Measurements from ENCODE around the gene OR4X1. TPM values are rescaled to one million over a fixed set of nuclear protein-coding genes. Genes with fewer than 3 reads are reported as not detected.

OR4X1 gene
- not detected in 2 replicates for total RNA-seq (2013; cell fraction: nucleolus; rRNA removed)
- total RNA-seq (2014; rRNA removed): not detected in 2 replicates
- total RNA-seq (2014; rRNA removed; fragmentation: Illumina TruSeq; extraction: Trizol): not detected in 2 replicates
- not detected in 2 replicates for total RNA-seq (2021)
- polyA plus RNA-seq (2011; ENCODE audit: low read depth): not detected
- polyA plus RNA-seq (2011; rRNA removed): not detected in 2 replicates
- polyA plus RNA-seq (2011; cell fraction: cytosol; rRNA removed): not detected in 2 replicates
- polyA plus RNA-seq (2011; cell fraction: nucleus; rRNA removed): not detected in 2 replicates
- polyA plus RNA-seq (2012): not detected in 2 replicates
- not detected in 2 replicates for polyA plus RNA-seq (2014; fragmentation: Illumina TruSeq; extraction: Trizol)
- not detected for polyA plus RNA-seq (2014; fragmentation: Nextera tagmentation; extraction: Ambion mirVana)
- not detected in 2 replicates for polyA plus RNA-seq (2014; rRNA removed)
- not detected for polyA plus RNA-seq (2016; fragmentation: Nextera tagmentation; extraction: Ambion mirVana)
- polyA minus RNA-seq (2011; rRNA and poly(A)+ RNA removed): not detected in 2 replicates
- not detected in 2 replicates for polyA minus RNA-seq (2011; cell fraction: cytosol; rRNA and poly(A)+ RNA removed)
- polyA minus RNA-seq (2011; cell fraction: nucleus; rRNA and poly(A)+ RNA removed): not detected in 2 replicates
- Bru-seq, nascent RNA: not detected
- not detected for BruChase-seq, experiment 1, labeled RNA remaining after a 6-hour chase
- BruChase-seq, experiment 2, labeled RNA remaining after a 2-hour chase: not detected
- long read RNA-seq, experiment 1: 0 reads
- long read RNA-seq, experiment 2: 0 reads

GRCh38 chr11:48263423-48263911 is at the start of gene OR4X1:
Gene OR4X1 (plus strand): TSS chr11:48263861. CDS start chr11:48263861, 0 bp downstream.
- H3K36me3 ChIP-seq (ENCODE audit: control insufficient read depth in 2 of 2, insufficient read depth in 2 of 2, low read length in 1 of 2): no peaks in the 10 kb centered on the region
- intact Hi-C loops (cut with micrococcal nuclease; ENCODE audit: unreplicated experiment) (no loop called here), in situ Hi-C loops (cut with MboI) (no loop called here)
- CTCF ChIA-PET: no interaction called here
- H3K27me3 ChIP-seq (replicated peaks in 1 of 2; ENCODE audit: control insufficient read depth in 2 of 2, insufficient read depth in 2 of 2, low read length in 1 of 2): no peaks in the 10 kb centered on the region
- H3K4me3 ChIP-seq: no peak within 1 kb of the TSS
- H3K9ac ChIP-seq (ENCODE audit: control insufficient read depth, insufficient read depth, low read length): no peak within 1 kb of the TSS
- POLR2A ChIA-PET: no interaction called here
- SMC1A ChIA-PET (ENCODE audit: uncharacterized antibody, unreplicated experiment): no interaction called here
- ATAC-seq (no peak), FAIRE-seq (no peak), DNase-seq (ENCODE audit: low read depth, low spot score) (no peak)
- WGBS (ENCODE audit: insufficient coverage, insufficient replicate concordance, low lambda C conversion rate, missing lambda C conversion rate): 0% methylated on average over 3 of the region's 3 CpGs
- RAD21 ChIA-PET (ENCODE audit: unreplicated experiment): no interaction called here
- BruUV-seq (replicated peaks): no TSS peak
- H3K9me3 ChIP-seq (replicated peaks; ENCODE audit: control insufficient read depth, insufficient read depth, low read length): no peaks in the 10 kb centered on the region
- H3K4me1 ChIP-seq (ENCODE audit: control insufficient read depth, insufficient read depth, low read length): peaks cover 3% of the 10 kb centered on the region; the same call in 1 of the 2 replicates
- no peak within 1 kb of the TSS for H3K27ac ChIP-seq (ENCODE audit: control insufficient read depth, insufficient read depth)
- no peak within 1 kb of the TSS for H2AFZ ChIP-seq (ENCODE audit: control insufficient read depth, low read depth, low read length)
- H4K20me1 ChIP-seq (ENCODE audit: control insufficient read depth, insufficient read depth): no peaks in the 10 kb centered on the region
- no peak within 1 kb of the TSS for H3K4me2 ChIP-seq (ENCODE audit: control insufficient read depth, insufficient read depth)
- no peaks in the 10 kb centered on the region for H3K79me2 ChIP-seq (ENCODE audit: control insufficient read depth, insufficient read depth, low read length)
- no peak for TF ChIP-seq MYC (IDR thresholded peaks at IDR 0.05; ENCODE audit: insufficient read depth, insufficient read length, insufficient replicate concordance, low read length, severe bottlenecking)
- TF ChIP-seq ZBTB40 (IDR thresholded peaks at IDR 0.05; ENCODE audit: borderline replicate concordance): no peak
- TF ChIP-seq ZNF207 (IDR thresholded peaks at IDR 0.05; ENCODE audit: borderline replicate concordance): no peak
- no peak for TF ChIP-seq MTA3 (IDR thresholded peaks at IDR 0.05; ENCODE audit: borderline replicate concordance, low read length)
- TF ChIP-seq MXI1 (IDR thresholded peaks at IDR 0.05; ENCODE audit: low read depth, low read length): no peak
- TF ChIP-seq EED (IDR thresholded peaks at IDR 0.05; ENCODE audit: low read depth): no peak
- TF ChIP-seq NFIC (IDR thresholded peaks at IDR 0.05; ENCODE audit: low read depth, low read length): no peak
- no peak for TF ChIP-seq BCL3 (IDR thresholded peaks at IDR 0.05; ENCODE audit: borderline replicate concordance, insufficient read depth, low read depth, low read length, poor library complexity, severe bottlenecking)
- TF ChIP-seq CHD2 (IDR thresholded peaks at IDR 0.05; ENCODE audit: borderline replicate concordance, low read depth, low read length): no peak
- no peak for TF ChIP-seq CBX3 (IDR thresholded peaks at IDR 0.05; ENCODE audit: borderline replicate concordance, low read depth)
- no peak for TF ChIP-seq SREBF2 (IDR thresholded peaks at IDR 0.05; ENCODE audit: low read length)
- no peak for TF ChIP-seq NKRF (conservative IDR thresholded peaks at IDR 0.05)

Data from GM12878 (cell line).